CD14-positive monocyte (primary cell): ENCODE results near the gene SELENOI. TPM values are rescaled to one million over a fixed set of nuclear protein-coding genes. Genes with fewer than 3 reads are reported as not detected.
A peak's percentile ranks its signal among the peaks of the same experiment; 100 is the strongest.

Source experiments
- DNase-seq, 3 donors: peaks; one replicate each; pipeline ENCODE4 v3.0.0-alpha.2; 2011 to 2022
- H2AFZ ChIP-seq: 2 replicates; pipeline ENCODE4 v1.6.0; 2012; ENCODE audit warnings: mild to moderate bottlenecking, low read depth, low read length, inconsistent platforms; ENCODE audit not compliant: insufficient read depth, poor library complexity, severe bottlenecking
- H3K27ac ChIP-seq, 2 donors: 1 replicate in 1 of 2; 2 replicates in 1 of 2; pipeline ENCODE4 v1.5.1; 2012 to 2013; ENCODE audit warnings: low read length in 2 of 2, control low read depth in 1 of 2, inconsistent platforms in 1 of 2, low read depth in 1 of 2, mild to moderate bottlenecking in 1 of 2
- H3K27me3 ChIP-seq, 2 donors: one replicate each; pipeline versions ENCODE4 v1.6.0 to v1.6.1; 2011 to 2013; ENCODE audit warnings: low read length in 2 of 2; ENCODE audit not compliant: control insufficient read depth in 2 of 2, insufficient read depth in 2 of 2
- H3K36me3 ChIP-seq, 2 donors: replicated peaks in 1 of 2; 1 replicate in 1 of 2; 2 replicates in 1 of 2; pipeline versions ENCODE4 v1.5.1 to v1.6.1; 2012 to 2013; ENCODE audit warnings: low read length in 2 of 2, control low read depth in 1 of 2, inconsistent platforms in 1 of 2, mild to moderate bottlenecking in 1 of 2; ENCODE audit not compliant: insufficient read depth in 2 of 2, control insufficient read depth in 1 of 2
- H3K4me1 ChIP-seq, 2 donors: 1 replicate in 1 of 2; 2 replicates in 1 of 2; pipeline versions ENCODE4 v1.5.1 to v1.6.1; 2012 to 2013; ENCODE audit warnings: low read length in 2 of 2, control low read depth in 1 of 2, inconsistent platforms in 1 of 2, mild to moderate bottlenecking in 1 of 2, moderate library complexity in 1 of 2; ENCODE audit not compliant: insufficient read depth in 2 of 2, control insufficient read depth in 1 of 2
- H3K4me2 ChIP-seq: replicated peaks from 2 replicates; pipeline ENCODE3; 2012; ENCODE audit warnings: low read length, moderate library complexity, mild to moderate bottlenecking; ENCODE audit not compliant: poor library complexity, severe bottlenecking; ENCODE audit errors: extremely low read depth
- H3K4me3 ChIP-seq, 3 experiments: fragments of 200-600 bp in 1 of 3; sonication (generic) in 1 of 3; replicated peaks in 1 of 3; 1 replicate in 2 of 3; 2 replicates in 1 of 3; pipeline ENCODE4 v1.5.1; 2011 to 2013; ENCODE audit warnings: low read length in 3 of 3, mild to moderate bottlenecking in 3 of 3, control low read depth in 2 of 3, low read depth in 2 of 3, inconsistent platforms in 1 of 3, moderate library complexity in 1 of 3
- H3K79me2 ChIP-seq: 2 replicates; pipeline ENCODE4 v1.6.0; 2012; ENCODE audit warnings: mild to moderate bottlenecking, control low read depth, inconsistent platforms, low read length, moderate library complexity; ENCODE audit not compliant: insufficient read depth
- H3K9ac ChIP-seq: 2 replicates; pipeline ENCODE4 v1.6.0; 2017; ENCODE audit warnings: low read length, mild to moderate bottlenecking; ENCODE audit not compliant: insufficient read depth, poor library complexity, severe bottlenecking
- H3K9me3 ChIP-seq, 2 donors: replicated peaks in 1 of 2; 1 replicate in 1 of 2; 2 replicates in 1 of 2; pipeline versions ENCODE4 v1.5.1 to v1.6.1; 2012 to 2013; ENCODE audit warnings: low read length in 2 of 2, control low read depth in 1 of 2; ENCODE audit not compliant: control insufficient read depth in 1 of 2, insufficient read depth in 1 of 2
- H4K20me1 ChIP-seq: 2 replicates; pipeline ENCODE4 v1.6.0; 2012; ENCODE audit warnings: mild to moderate bottlenecking, low read length, control low read depth, moderate library complexity; ENCODE audit not compliant: insufficient read depth
- H3K27ac Mint-ChIP-seq, 7 donors: one replicate each; pipeline ENCODE4 v1.8.0; 2020; ENCODE audit warnings: mild to moderate bottlenecking in 7 of 7, mixed read lengths in 7 of 7, moderate library complexity in 6 of 7, inconsistent platforms in 2 of 7
- H3K27me3 Mint-ChIP-seq, 3 donors: one replicate each; pipeline ENCODE4 v1.8.0; 2021 to 2022; ENCODE audit warnings: low read depth in 3 of 3, mild to moderate bottlenecking in 3 of 3, mixed read lengths in 3 of 3, moderate library complexity in 3 of 3, inconsistent platforms in 1 of 3
- H3K36me3 Mint-ChIP-seq, 2 donors: one replicate each; pipeline ENCODE4 v1.8.0; 2020; ENCODE audit warnings: mixed read lengths in 2 of 2, inconsistent platforms in 1 of 2, mild to moderate bottlenecking in 1 of 2
- H3K4me1 Mint-ChIP-seq: one replicate; pipeline ENCODE4 v1.8.0; 2020; ENCODE audit warnings: mild to moderate bottlenecking, mixed read lengths
- H3K4me3 Mint-ChIP-seq, 2 donors: one replicate each; pipeline ENCODE4 v1.8.0; 2020; ENCODE audit warnings: mild to moderate bottlenecking in 2 of 2, mixed read lengths in 2 of 2, moderate library complexity in 1 of 2
- H3K9me3 Mint-ChIP-seq, 7 donors: one replicate each; pipeline ENCODE4 v1.8.0; 2020 to 2022; ENCODE audit warnings: mixed read lengths in 7 of 7, mild to moderate bottlenecking in 6 of 7, moderate library complexity in 6 of 7, inconsistent platforms in 2 of 7
- WGBS: methylation state at CpG from one replicate; pipeline ENCODE4 v1.1.5; 2013; ENCODE audit warnings: missing lambda C conversion rate; ENCODE audit not compliant: insufficient coverage; 5-methylcytosine and 5-hydroxymethylcytosine counted together
- intact Hi-C, 2 donors: fragments of 100-400 bp; cut with micrococcal nuclease; formaldehyde crosslinking; loops; one replicate each; pipeline versions ENCODE4 v1.15.0 to v1.15.1; 2023
- polyA plus RNA-seq, 3 donors: library from polyadenylated mRNA; depleted of rRNA in 1 of 3; unstranded in 2 of 3; stranded (reverse) in 1 of 3; fragments of 300-500 nt in 2 of 3; fragments of >200 nt in 1 of 3; fragmentation: Illumina TruSeq in 2 of 3; gene quantifications; 1 replicate in 2 of 3; 2 replicates in 1 of 3; pipeline ENCODE4 v1.2.3, GENCODE V29; 2012 to 2021
- TF ChIP-seq, protein P1 (sequence below): fragments of 200-600 bp; IDR thresholded peaks from one replicate; pipeline ENCODE4 v1.8.0; 2022; ENCODE audit warnings: antibody characterized with exemption, mild to moderate bottlenecking

Gene SELENOI
- polyA plus RNA-seq, 3 donors = 2.3 to 3.2 (median 2.5) TPM

DNA sequence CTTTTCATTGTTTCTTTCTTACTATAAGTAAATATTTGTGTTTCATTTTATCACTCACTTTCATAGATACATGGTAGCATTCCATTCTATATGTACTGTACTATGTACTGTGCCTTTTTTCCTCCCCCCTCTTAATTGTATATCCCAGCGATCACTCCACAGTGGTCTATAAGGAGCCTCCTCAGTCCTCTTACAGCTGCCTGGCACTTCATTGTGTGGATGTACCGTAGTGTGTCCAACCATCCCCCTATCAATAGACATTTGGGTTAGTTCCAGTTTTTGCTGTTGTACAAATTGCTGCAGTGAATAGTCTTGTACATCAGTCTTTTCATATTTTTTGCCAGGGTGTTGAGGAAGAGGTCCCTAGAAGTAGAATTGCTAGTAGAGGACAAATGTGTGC lies 34.3 kb downstream of the SELENOI start:
- peaks cover 11 to 14% of the 10 kb centered on the region in 2 donors for H3K4me1 ChIP-seq
- Mint-ChIP-seq H3K27ac (peak overlapping the region in 2 of 7 donors; percentile 7 to 17), H3K4me1 (peaks cover 12% of the 10 kb centered on the region), H3K36me3 (peaks cover 33 to 55% of the 10 kb centered on the region in 2 donors), H3K4me3 (no peak overlapping the region), H3K9me3 (no peaks in the 10 kb centered on the region), H3K27me3 (no peaks in the 10 kb centered on the region)
- no peak overlapping the region for H3K27ac ChIP-seq
- no peak overlapping the region for H3K9ac ChIP-seq
- H3K4me3 ChIP-seq = no peak overlapping the region
- no peaks in the 10 kb centered on the region for H4K20me1 ChIP-seq
- intact Hi-C loops = no loop called here
- no peaks in the 10 kb centered on the region for H3K9me3 ChIP-seq
- H2AFZ ChIP-seq = no peak overlapping the region
- H3K27me3 ChIP-seq = no peaks in the 10 kb centered on the region
- no peak for DNase-seq
- H3K79me2 ChIP-seq = no peaks in the 10 kb centered on the region
- WGBS = no CpG with 5 or more reads among the region's 2 CpGs
- TF ChIP-seq, protein P1, sequence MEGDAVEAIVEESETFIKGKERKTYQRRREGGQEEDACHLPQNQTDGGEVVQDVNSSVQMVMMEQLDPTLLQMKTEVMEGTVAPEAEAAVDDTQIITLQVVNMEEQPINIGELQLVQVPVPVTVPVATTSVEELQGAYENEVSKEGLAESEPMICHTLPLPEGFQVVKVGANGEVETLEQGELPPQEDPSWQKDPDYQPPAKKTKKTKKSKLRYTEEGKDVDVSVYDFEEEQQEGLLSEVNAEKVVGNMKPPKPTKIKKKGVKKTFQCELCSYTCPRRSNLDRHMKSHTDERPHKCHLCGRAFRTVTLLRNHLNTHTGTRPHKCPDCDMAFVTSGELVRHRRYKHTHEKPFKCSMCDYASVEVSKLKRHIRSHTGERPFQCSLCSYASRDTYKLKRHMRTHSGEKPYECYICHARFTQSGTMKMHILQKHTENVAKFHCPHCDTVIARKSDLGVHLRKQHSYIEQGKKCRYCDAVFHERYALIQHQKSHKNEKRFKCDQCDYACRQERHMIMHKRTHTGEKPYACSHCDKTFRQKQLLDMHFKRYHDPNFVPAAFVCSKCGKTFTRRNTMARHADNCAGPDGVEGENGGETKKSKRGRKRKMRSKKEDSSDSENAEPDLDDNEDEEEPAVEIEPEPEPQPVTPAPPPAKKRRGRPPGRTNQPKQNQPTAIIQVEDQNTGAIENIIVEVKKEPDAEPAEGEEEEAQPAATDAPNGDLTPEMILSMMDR = no peak
- no peak overlapping the region for H3K4me2 ChIP-seq
- H3K36me3 ChIP-seq = peaks cover 20 to 58% of the 10 kb centered on the region in 2 donors

DNA sequence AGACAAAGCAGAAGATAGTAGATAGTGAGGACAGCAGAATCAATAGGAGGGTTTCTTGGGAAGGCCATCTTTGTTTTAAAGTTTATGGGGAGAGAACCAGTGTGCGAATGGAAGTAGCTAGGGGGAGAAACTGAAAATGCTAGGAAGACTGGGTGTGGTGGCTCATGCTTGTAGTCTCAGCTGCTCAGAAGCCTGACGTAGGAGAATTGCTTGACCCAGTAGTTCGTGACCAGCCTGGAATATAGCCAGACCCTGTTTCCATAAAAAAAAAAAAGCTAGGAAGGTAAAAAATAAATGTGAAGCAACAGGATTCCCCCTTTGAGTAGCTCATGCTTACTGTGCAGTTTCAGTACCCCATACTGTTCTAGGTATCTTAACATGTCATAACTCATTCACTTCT lies 36.6 kb downstream of the SELENOI start:
- Histone ChIP-seq H3K27ac (peak overlapping the region in 1 of 2 donors; percentile 62), H2AFZ (no peak overlapping the region), H3K9me3 (no peaks in the 10 kb centered on the region), H3K36me3 (peaks cover 28 to 59% of the 10 kb centered on the region in 2 donors), H3K4me3 (no peak overlapping the region), H3K4me1 (peaks cover 11 to 14% of the 10 kb centered on the region in 2 donors), H3K4me2 (no peak overlapping the region), H3K27me3 (no peaks in the 10 kb centered on the region), H3K79me2 (no peaks in the 10 kb centered on the region), H3K9ac (no peak overlapping the region), H4K20me1 (no peaks in the 10 kb centered on the region)
- intact Hi-C loops = no loop called here
- Mint-ChIP-seq H3K4me1 (peaks cover 12% of the 10 kb centered on the region), H3K27ac (peak overlapping the region in 6 of 7 donors; percentile 6 to 89 (median 45)), H3K4me3 (no peak overlapping the region), H3K9me3 (no peaks in the 10 kb centered on the region), H3K27me3 (no peaks in the 10 kb centered on the region), H3K36me3 (peaks cover 37 to 61% of the 10 kb centered on the region in 2 donors)
- peak in 2 of 3 donors; percentile 4 to 56 for DNase-seq
- WGBS = 46% methylated on average over 2 of the region's 3 CpGs
- TF ChIP-seq, protein P1 = no peak
